GM23338 (cell line): ENCODE results near the gene LDB3. TPM values are rescaled to one million over a fixed set of nuclear protein-coding genes. Genes with fewer than 3 reads are reported as not detected.

Source experiments
- ATAC-seq: fragments of 200-7000 bp; cut with Tn5 transposase; 3 replicates; pipeline ENCODE4 v1.9.1; 2020
- DNase-seq: peaks from one replicate; pipeline ENCODE4 v3.0.0-alpha.2; 2015; ENCODE audit warnings: low spot score
- H2AFZ ChIP-seq: fragments of 200-600 bp; sonication (generic); 2 replicates; pipeline ENCODE4 v1.8.0; 2016; ENCODE audit warnings: antibody characterized with exemption, mild to moderate bottlenecking, moderate library complexity
- H3F3A ChIP-seq: fragments of 200-600 bp; sonication (generic); replicated peaks from 2 replicates; pipeline ENCODE4 v1.8.0; 2017; ENCODE audit warnings: antibody characterized with exemption, mixed run types, low read depth
- H3K27ac ChIP-seq: fragments of 200-600 bp; sonication (generic); 2 replicates; pipeline ENCODE4 v1.6.1; 2016; ENCODE audit warnings: low read depth
- H3K27me3 ChIP-seq: fragments of 200-600 bp; sonication (generic); 2 replicates; pipeline ENCODE4 v1.8.0; 2016; ENCODE audit warnings: mild to moderate bottlenecking, mixed run types, moderate library complexity; ENCODE audit not compliant: insufficient read depth
- H3K36me3 ChIP-seq: fragments of 200-600 bp; sonication (generic); 2 replicates; pipeline ENCODE4 v1.8.0; 2016; ENCODE audit warnings: mild to moderate bottlenecking; ENCODE audit not compliant: insufficient read depth
- H3K4me1 ChIP-seq: fragments of 200-600 bp; sonication (generic); 2 replicates; pipeline ENCODE4 v1.8.0; 2016; ENCODE audit warnings: mild to moderate bottlenecking, moderate library complexity; ENCODE audit not compliant: insufficient read depth
- H3K4me2 ChIP-seq: fragments of 200-600 bp; sonication (generic); 2 replicates; pipeline ENCODE4 v1.7.1; 2017; ENCODE audit warnings: mixed run types
- H3K4me3 ChIP-seq: fragments of 200-600 bp; sonication (generic); 2 replicates; pipeline ENCODE4 v1.6.1; 2016; ENCODE audit warnings: mixed run types
- H3K79me2 ChIP-seq: fragments of 200-600 bp; sonication (generic); replicated peaks from 2 replicates; pipeline ENCODE4 v1.8.0; 2017; ENCODE audit warnings: mild to moderate bottlenecking; ENCODE audit not compliant: insufficient read depth
- H3K9me2 ChIP-seq: fragments of 200-600 bp; sonication (generic); 2 replicates; pipeline ENCODE4 v1.8.0; 2017; ENCODE audit not compliant: insufficient read depth
- H4K20me1 ChIP-seq: fragments of 200-600 bp; sonication (generic); replicated peaks from 2 replicates; pipeline ENCODE4 v1.8.0; 2017; ENCODE audit warnings: mild to moderate bottlenecking; ENCODE audit not compliant: insufficient read depth
- H3K27ac Mint-ChIP-seq: 2 replicates; pipeline ENCODE4 v1.8.0; 2020; ENCODE audit warnings: inconsistent platforms, mild to moderate bottlenecking, moderate library complexity, mixed read lengths
- H3K27me3 Mint-ChIP-seq: 3 replicates; pipeline ENCODE4 v1.8.0; 2022; ENCODE audit warnings: low read depth, mild to moderate bottlenecking, moderate library complexity, mixed read lengths, inconsistent platforms; ENCODE audit not compliant: insufficient read depth, poor library complexity
- H3K36me3 Mint-ChIP-seq: 3 replicates; pipeline ENCODE4 v1.8.0; 2021; ENCODE audit warnings: low read depth, mild to moderate bottlenecking, inconsistent platforms, moderate library complexity, mixed read lengths
- H3K4me1 Mint-ChIP-seq: 3 replicates; pipeline ENCODE4 v1.8.0; 2020; ENCODE audit warnings: mild to moderate bottlenecking, inconsistent platforms, mixed read lengths
- H3K4me3 Mint-ChIP-seq: 3 replicates; pipeline ENCODE4 v1.8.0; 2021; ENCODE audit warnings: moderate library complexity, mild to moderate bottlenecking, inconsistent platforms, mixed read lengths
- H3K9me3 Mint-ChIP-seq: 3 replicates; pipeline ENCODE4 v1.8.0; 2020; ENCODE audit warnings: moderate library complexity, mild to moderate bottlenecking, inconsistent platforms, mixed read lengths
- ETS1 ChIP-seq: IDR thresholded peaks from 2 replicates; pipeline ENCODE4 v1.6.1; 2016; ENCODE audit warnings: antibody characterized with exemption
- NANOG ChIP-seq: IDR thresholded peaks from 2 replicates; pipeline ENCODE4 v1.6.1; 2016; ENCODE audit warnings: antibody characterized with exemption, borderline replicate concordance
- POLR2AphosphoS5 ChIP-seq: IDR thresholded peaks from 2 replicates; pipeline ENCODE4 v1.6.1; 2016; ENCODE audit warnings: antibody characterized with exemption, low read depth
- ZNF462 ChIP-seq: fragments of 250-450 bp; sonication (Bioruptor Pico); IDR thresholded peaks from 2 replicates; pipeline ENCODE4 v1.5.0; 2020; ENCODE audit warnings: mild to moderate bottlenecking, moderate library complexity
- polyA plus RNA-seq: library from polyadenylated mRNA; unstranded; fragments of >200 nt; fragmentation: Nextera tagmentation; extraction: Ambion mirVana; gene quantifications from 2 replicates; pipeline ENCODE4 v1.2.1, GENCODE V29; 2016
- total RNA-seq: library from RNA; depleted of rRNA; stranded (reverse); fragments of >200 nt; shearing (Covaris generic); gene quantifications from 2 replicates; pipeline ENCODE4 v1.2.3, GENCODE V29; 2014

Gene LDB3
- total and polyA plus RNA-seq, 2 experiments from 2014 or later, result 0.14 to 0.16 TPM

- TF ChIP-seq ZNF462 (CRISPR knock-in tag) (no peak), NANOG (no peak)
Measured at GRCh38 chr10:86673827-86674581, 5.7 kb downstream of the LDB3 start (continued).

DNA sequence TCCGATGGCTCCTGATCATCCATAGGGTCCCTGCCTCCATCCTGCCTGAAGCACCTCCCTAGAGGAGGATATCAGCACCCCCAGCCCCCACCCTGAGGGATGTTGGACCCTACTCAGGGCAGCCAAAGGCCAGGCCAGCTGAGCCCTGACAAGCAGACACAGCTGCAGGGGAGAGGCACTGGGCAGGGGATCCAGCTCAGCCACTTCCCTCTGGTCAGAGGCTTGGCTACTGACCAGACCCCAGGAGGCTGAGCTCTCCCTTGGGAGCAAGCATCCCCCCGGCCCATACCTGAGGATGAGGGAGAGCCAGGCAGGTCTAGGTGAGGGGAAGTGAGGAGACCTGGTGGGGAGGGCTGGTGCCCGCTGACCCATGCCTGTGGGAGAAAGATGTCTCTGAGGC, 6.6 kb downstream of the LDB3 start:
- H3K4me1 ChIP-seq, result peaks cover 2% of the 10 kb centered on the region; the same call in 1 of the 2 replicates
- H3K9me3 Mint-ChIP-seq, result no peaks in the 10 kb centered on the region
- H3K27me3 ChIP-seq, result no peaks in the 10 kb centered on the region

More for the DNA sequence above, 6.6 kb downstream of the LDB3 start:
- Histone ChIP-seq H4K20me1 (no peaks in the 10 kb centered on the region), H2AFZ (no peak overlapping the region), H3K4me3 (no peak overlapping the region), H3K79me2 (no peaks in the 10 kb centered on the region), H3K4me2 (no peak overlapping the region), H3K36me3 (no peaks in the 10 kb centered on the region), H3F3A (no peaks in the 10 kb centered on the region), H3K9me2 (no peaks in the 10 kb centered on the region), H3K27ac (no peak overlapping the region)
- Mint-ChIP-seq H3K27me3 (peaks cover 3% of the 10 kb centered on the region), H3K4me3 (no peak overlapping the region), H3K27ac (no peak overlapping the region), H3K4me1 (peaks cover 48% of the 10 kb centered on the region), H3K36me3 (no peaks in the 10 kb centered on the region)
- ATAC-seq, result no peak
- DNase-seq, result no peak
- no peak for TF ChIP-seq ETS1
- TF ChIP-seq POLR2AphosphoS5, result no peak
- no peak for TF ChIP-seq NANOG
- TF ChIP-seq ZNF462 (CRISPR knock-in tag), result no peak
